Measurements from ENCODE around the gene FEV.

The FEV gene

DNA sequence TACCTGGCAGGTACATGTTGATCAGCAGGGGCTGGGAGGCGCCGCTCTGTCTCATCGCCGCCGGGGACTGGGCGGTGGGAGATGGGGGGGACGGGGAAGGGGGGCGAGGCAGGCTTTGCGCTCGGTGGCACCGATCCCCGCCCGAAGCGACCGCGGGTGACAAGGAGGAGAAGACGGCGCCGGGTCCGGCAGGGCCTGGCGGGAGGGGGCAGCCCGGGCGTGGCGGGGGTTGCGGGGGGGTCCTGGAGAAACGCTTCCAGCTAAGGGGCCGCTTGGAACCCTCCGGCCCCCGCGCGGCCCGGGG, at the start of gene FEV:
Gene FEV, minus strand, starts transcription at position 164 of the 304 bp plus-strand sequence. Its CDS starts 109 bp downstream, at position 55.
- no peak for DNase-seq

DNA sequence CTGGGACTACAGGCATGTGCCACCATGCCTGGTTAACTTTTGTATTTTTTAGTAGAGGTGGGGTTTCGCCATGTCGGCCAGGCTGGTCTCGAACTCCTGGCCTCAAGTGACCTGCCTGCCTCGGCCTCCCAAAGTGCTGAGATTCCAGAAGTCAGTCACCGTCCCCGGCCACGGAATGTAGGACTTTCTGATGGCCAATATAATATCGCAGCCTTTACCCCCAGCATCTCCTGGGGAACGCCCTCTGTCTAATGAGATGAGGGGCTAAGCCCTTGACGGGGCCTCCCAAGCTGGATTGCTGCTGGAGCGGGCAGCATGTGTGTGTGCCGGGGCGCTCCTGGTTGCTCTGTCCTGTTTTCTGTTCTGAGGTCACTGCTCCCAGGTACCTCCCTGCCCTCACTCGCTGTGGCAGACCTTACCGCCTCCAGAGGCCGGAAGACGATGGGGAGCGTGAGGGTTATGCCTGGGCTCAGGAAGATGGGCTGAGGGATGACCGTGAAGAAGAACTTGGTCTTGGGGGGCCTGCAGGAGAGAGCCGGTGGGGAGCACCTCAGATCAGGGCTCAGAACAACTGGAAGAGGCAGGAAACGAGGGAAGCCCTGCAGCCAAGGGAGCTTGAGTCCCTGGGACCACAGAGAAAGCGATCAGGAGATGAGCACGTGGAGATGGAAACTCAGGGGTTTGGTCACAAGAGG, 47.2 kb upstream of the FEV start:
- DNase-seq, result no peak

DNA sequence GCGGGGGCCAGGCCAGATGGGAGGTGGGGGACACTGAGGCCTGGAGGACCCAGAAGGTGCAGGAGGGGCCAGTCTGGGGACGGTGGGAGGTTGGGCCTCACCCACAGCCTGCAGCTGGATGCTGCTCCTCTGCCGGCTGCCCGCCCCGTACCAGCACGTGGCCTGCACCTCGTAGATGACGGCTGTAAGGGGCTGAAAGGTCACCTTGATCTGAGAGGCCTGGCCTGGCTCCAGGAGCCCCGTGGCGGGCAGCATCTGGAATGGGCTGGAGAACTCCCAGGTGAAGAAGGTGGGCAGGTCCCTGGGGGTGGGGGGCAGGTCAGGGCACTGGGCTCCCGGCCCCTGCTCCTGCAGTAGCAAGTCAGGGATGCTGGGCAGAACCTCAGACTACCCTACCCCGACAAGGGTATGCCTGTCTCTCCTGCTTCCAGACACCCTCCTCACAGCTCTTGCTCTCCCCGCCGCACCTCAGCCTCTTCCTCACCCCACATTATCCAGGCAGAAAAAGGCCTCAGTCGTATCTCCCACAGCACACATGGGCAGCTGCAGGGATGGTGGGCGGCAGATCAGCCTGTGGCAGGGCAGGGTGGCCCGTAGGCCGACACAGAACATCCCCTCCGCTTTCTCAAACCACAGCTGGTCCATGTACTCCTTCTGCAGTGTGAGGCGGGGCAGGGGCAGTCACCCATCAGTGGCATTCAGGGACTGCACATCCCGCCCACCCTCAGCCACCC, 46.2 kb upstream of the FEV start:
- no peak for DNase-seq

DNA sequence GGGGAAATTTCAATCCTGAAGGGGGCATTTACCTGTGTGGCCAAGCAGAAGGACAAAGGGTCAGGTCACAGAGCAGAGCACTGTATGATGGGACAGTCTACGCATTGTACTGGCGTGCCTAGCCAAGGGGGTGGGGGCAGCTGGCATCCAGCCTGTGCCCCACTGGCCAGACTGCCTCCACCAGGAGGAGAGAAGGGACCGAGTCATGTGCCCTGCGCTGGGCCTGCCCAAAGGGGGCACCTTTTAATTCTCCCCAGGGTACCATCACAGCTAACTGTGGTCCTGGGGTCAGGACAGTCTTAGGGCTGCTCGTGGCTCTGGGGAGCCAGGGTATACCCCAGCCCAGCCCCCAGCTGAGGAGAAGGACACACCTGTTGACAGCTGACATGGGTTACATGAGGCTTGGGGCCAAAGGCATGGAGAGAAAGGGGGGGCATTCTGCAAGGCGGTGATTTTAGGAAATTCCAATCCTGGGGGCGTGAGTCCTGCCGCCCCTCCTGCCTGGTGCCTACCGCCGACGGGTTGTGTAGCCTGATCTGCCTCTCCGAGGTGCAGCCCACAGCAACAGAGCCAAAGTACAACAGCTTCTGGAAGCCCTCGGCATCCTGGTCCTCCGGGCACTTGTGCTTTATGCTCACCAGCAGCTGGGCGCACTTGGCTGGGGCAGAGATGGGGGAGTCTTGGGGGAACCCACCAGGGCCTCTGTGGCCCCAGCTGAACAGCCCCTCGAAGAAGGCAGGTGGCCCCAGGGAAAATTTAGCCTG, 45.4 kb upstream of the FEV start:
- no peak for DNase-seq

DNA sequence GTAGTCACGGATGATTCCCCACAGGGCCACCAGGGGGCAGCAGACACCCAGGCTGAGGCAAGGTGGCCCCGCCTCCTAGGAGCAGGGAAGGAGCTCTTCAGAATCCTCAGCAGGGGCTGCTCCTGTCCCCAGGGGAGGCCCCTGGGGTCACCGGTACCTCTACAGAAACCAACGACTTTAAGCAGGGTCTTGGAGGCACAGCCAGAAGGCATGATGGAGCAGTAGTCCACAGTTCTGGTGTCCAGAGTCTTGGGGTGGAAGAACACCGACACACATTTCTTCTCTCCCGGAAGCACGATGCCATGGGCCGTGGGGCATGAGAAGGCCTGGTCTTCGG, 44.8 kb upstream of the FEV start:
- peak; percentile 42 for DNase-seq

DNA sequence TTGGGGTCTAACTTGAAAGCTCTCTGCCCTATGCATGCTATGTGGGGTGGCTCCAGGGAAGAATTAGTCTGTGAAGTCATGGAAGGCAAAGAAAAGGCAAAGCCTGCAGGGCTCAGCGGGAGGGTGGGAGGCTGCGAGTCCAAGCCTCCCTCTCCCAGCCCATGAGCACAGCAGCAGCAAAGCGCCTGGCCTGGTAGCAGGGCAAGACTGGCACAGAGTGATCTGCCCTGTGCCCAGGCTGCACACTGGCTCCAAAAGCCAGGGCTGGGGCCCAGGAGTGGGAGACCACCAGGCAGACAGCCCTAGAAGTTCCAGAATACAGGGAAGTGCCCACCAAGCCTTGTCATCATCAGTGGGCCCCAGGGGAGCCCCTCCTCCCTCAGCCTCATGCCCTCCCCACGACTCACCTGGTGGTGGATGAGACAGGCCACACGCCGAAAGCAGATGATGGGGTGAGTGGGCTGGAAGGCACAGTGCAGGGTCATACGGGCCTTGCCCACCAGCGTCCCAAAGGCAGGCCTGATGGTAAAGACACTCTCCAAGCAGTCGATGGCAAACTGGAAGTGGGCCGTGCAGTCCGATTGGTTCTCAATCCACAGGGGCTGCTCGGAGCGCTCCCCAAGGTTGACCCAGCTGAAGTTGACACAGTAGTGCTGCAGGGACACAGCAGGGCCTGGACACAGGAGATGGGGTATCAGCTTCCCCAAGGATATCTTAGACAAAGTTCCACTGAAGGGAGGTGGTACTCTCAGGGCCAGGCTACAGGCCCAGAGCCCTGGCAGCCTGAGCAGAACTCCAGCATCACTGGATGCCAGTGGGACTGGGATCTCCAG, 44.2 kb upstream of the FEV start:
- DNase-seq, result no peak

DNA sequence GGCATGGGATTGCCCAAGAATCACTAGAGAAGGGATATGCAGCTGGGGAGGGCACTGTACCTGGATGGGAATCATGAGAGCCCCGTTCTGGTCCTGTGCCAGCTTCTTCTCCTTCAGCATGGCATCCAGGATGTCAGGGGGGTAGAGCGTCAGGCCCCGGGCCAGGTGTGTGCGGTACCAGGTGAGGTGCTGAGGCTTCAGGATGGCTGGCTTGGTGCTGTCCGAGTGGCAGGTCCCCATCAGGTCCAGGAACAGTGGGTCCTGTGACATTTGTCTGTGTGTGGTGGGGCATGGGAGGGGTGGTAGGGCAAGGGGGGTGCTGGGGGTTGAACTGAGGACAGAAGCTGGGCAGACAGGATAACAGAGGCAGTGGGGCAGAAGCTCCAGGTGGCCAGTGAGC, 43.2 kb upstream of the FEV start:
- no peak for DNase-seq

DNA sequence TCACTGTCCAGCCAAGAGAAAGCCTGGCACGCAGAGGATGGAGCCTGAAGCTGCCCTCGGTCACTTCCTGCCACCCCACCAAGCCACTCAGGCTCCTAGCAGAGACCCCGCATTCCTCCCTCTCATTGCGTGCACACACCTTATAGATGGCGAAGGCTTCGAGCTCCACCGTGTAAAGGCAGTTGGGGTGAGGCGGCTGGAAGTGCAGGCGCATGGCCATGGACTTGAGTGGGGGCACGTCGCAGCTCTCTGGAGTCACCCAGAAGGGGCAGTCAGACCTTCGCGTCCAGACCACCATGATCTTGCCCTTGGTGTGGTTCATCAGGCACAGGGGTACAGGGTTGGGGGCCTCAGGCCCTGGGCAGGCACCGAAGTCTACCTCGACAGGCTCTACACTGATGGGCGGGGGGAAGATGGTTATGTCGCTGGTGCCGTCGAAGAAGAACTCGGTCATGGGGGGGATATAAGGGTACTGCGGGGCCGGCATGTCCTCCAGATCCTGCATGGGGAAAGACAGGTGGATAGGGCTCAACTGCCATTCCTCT, 42.6 kb upstream of the FEV start:
- no peak for DNase-seq

DNA sequence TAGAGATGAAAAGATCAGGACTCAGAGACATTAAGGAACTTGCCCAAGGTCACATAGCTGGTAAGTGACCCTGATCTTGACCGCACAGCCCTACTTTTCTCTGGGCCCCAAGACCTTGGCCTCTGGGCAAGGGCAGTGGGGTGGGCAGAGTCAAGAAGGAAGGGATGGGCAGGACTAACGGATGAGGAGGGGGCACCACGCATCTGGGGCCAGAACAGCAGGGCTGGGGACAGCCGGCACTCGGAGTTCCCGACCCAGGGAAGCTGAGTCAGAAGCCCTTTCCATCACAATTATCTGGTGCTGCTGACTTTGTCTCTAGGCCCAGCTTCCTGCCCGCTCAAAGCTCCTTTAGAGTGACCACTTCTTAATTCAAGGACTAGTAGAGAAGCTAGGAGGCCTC, 42.0 kb upstream of the FEV start:
- no peak for DNase-seq

DNA sequence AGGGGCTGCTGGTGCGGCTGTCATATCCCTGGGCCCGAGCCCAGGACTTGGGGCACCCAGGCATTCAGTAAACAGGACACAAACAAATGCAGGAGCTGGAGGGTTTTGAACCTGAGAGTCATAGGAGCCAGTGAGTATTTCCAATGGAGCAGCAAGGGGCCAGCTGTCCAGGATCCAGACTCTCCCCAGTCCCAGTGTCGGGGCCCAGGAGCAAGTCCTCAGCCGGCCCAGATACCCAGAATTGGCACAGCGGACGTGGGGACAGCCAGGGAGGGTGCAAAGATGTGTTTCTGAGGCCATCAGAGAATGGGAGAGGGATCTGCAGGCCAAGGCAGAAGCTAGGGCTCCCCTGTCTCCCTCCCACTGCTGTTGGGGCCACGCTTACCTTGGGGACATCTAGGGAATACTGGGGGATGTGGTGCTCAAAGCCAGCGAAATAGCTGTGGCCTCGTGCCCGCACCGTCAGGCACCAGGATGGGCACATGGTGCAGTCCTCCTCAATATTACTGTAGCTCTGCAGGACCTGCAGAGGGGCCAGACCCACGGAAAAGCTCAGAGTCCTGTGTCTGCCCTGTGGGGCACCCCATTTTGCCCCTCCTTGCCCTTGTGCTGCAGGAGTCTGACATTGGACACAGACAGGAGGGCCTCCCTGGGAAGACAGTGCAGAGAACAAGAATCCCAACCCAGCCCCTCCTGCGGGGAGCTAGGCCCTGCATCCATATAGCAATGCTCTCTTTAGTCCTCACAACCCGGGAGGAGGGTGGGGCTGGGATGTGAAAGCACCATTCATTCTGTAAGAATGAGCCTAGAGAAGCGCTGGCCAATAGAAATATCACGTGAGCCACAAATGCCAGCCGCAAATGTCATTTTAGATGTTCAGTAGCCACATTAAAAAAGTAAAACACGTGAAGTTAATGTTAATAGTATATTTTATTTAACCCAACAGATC, 40.9 kb upstream of the FEV start:
- DNase-seq, result no peak

DNA sequence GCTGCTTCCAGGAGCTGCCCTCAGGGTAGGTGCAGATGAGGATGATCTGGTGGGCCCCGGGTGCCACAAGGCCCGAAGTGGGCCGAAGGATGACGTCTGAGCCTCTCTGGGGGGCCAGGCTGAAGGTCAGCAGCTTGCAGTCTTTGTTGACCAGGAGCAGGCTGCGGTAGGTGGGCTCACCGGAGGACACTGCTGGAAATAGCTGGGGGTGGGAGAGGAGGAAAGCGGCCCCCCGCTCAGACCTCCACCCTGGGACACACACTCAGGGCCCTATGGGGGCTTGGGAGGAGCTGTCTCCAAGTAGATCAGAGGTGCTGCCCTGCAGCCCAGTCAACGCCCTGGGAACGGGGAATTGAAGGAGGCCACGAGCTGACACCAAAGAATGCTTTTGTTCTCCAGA, 39.1 kb upstream of the FEV start:
- DNase-seq, result no peak

DNA sequence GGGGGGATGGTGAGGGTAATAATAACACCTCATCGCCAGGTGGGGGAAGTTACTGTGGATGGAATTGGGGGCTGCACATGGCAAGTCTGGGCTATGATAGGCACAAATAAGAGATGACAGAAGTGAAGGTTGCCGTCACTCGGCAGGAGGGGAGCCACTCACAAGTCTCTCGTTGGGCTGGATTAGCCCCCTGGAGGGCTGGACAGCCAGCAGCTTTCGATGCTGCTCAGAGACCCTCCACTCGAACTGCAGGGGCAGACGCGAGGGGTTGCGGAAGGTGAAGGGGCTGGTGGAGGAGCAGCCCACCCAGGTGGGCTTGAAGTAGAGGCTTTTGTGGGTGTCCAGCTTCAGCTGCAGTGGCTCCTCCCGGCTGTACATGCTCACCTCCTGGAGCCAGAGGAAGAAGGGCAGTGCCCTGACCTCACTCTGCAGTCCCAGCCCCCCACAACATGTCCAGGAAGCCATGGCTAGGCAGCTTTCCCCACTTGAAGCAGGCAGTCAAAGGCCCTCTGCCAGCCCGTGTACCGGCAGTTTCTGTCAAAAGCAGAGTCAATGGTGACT, 38.1 kb upstream of the FEV start:
- no peak for DNase-seq

DNA sequence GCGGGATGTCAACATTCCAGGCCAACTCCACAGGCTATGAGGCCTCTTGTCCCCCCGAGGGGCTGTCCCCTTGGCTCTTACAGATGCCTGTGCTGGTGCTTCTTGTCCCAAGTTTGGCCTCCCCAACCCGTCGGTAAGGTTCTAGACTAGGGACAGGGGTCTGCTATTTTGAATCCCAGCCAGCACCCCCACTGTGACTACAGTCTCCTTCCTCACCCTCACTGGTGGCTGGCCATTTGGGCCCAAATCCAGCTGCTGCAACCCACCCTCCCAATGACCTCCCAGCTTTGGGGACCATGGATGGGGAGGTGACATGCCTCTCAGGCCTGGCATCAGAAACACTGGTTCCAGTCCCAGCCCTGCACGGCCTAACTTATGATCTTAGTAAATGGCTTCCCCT, 37.6 kb upstream of the FEV start:
- no peak for DNase-seq

DNA sequence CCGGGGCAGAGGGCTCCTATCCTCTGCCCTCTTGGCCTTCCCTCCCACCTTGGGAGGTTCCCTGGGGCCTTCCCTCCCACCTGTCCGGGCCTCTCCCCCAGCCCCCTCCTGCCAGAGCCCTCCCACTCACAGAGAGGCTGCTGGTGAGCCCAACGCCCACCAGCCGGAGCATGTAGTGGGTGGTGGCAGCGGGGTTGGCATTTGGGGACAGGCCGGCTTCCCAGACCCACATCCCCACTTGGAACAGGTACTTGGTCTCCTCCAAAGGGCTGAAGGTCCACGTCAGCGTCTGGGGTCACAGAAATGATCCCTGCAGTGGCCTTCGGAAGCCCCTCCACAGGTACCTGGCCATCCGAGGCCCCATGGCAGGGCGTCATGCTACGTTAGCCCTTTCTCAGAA, 37.1 kb upstream of the FEV start:
- DNase-seq, result no peak

DNA sequence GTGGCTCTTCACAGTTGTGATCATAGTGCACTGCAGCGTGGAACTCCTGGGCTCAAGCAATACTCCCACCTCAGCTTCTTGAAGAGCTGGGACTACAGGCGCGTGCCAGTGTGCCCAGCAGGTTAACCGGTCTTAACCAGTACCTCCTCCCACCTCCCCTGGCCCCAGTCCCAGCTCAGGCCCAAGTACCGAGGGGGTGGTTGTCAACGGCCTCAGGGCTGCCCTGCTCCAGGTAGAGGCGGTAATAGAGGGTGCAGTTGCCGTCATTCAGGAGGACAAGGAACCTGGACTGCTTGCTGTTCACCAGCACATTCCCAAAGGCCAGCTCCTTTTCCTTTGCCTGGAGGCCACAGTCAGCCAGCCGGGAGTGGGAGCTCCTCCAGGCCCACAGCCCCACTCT, 36.6 kb upstream of the FEV start:
- DNase-seq, result no peak

DNA sequence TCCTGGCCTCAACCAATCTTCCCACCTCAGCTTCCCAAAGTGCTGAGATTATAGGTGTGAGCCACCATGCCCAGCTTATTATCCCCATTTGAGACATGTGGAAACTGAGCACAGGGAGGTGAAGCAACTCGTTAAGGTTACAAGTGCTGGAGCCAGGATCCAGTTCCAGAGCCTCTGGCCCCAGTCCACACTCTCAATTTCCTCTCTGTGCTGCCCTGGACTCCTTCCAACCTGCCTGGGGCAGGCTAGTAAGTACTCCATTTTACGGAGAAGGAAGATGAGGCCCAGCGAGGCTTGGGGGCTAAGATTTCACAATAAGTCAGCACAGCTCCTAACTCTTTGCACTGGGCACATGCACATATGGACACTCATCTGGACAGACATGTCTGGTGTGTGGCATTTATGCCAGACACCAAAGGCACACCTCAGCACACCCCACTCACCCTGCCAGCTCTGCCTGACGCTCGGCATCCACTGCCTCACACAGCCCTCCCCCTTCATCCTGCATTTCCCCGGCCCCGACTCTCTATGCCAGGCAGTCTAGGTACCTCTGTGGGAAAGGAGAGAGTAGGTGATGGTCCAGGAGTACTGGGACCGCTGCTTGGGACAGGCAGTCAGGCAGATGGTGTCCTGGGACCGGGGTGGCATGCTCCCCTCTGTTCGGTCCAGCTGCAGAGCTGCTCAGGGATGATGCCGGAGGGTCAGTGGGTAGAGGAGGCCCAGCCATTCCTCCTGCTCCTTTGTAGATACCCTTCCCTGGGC, 35.8 kb upstream of the FEV start:
- DNase-seq, result peak; percentile 16

DNA sequence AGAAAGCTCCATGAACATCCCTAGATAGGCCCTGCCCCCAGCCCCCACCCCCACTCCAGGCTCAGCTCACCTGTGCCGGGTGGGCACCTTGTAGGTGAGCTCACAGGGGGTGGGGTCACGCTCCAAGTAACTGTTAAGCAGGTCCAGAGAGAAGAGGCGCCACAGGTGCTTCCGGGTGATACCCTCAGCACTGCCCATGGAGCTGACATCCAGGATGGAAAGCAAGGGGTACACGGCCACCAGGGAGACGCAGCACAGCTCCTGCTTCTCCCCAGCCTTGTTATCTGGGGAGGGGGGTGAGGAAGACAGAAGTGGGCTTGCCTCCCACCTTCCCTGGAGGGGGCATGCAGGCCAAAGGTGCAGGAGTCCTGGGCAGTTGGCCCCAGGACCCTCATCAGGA, 34.5 kb upstream of the FEV start:
- DNase-seq, result no peak

DNA sequence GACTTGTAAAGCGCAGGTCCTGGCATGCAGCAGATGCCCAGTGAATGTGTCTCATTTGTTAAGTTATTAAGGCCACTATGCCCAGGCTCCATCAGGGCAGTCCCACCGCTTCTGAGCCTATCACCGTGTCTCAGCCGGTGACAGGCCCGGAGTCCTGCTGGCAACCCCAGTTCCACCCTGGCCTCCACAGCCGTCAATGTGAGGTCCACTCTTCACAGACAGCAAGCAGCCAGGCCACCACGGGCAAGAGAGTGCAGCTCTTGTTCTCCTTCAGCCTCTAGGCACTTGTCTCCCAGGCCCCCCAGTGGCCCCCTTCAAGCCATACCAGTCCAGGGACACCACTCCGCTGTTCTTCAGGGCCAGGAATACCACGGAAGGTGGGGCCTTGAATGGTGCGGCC, 33.7 kb upstream of the FEV start:
- no peak for DNase-seq

DNA sequence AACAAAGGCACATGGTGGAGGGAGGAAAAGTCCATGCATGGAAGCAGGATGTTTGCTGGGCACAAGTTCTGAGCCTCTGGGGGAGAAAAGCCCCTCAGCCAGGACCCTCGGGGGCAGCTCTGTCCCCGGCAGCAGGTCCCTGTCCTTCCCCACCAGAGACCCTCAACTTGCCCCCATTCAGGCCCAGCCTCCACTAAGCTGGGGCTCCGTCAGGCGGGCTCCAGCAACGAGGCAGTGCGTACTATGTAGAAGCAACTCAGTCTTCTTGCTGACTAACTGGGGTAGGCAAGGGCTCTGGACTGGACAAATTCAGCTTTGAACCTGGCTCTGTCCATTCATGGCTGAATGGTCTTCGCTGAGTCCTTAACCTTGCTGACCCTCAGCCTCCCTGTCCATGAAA, 33.3 kb upstream of the FEV start:
- DNase-seq, result no peak

DNA sequence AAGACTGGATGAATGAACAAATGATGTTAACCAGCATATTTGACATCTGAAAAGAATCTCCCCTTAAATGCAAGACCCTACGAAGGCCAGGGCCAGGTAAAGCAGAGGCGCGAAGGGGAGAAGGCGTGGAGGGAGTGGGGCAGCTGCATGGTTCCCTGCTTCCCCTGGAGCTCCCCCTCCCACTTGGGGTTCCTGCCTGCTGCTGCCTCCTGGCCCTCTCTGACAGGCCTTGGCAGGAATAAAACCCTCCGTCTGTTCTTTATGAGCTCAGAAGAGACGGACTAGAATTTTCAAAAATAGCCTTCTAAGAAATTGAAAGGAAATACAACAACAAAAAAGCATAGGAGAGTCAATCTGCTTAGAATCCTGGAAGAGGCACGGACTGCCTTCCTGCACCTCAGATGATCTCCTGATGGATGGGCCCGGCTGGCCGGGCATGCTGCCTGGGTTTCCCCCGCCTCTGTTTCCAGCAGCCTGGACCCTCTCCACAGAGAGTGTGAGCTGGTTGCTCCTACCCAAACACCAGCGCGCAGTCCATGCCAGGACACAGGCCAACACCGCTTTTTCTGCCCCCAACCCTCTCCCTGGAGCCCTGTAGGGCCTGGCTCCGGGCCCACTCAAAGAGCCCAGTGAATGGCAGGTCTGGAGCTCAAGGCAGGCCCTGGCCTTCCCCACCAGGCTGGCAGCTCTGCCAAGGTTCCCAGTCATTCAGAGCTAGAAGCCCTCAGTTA, 32.4 kb upstream of the FEV start:
- DNase-seq, result no peak

Data from MV-4-11 (cell line).